Effector memory CD8-positive, alpha-beta T cell (primary cell): ENCODE measurements around the gene FAM50A.

Source experiments
- ATAC-seq: fragments of 150-1000 bp; cut with Tn5 transposase; replicated peaks from 2 replicates; pipeline ENCODE4 v1.10.0; 2021; ENCODE audit warnings: mild to moderate bottlenecking, moderate library complexity
- DNase-seq, 3 experiments: peaks; one replicate each; pipeline ENCODE4 v3.0.0; 2021
- H3K27ac Mint-ChIP-seq, 2 donors: one replicate each; pipeline ENCODE4 v1.8.0; 2022; ENCODE audit warnings: mild to moderate bottlenecking in 2 of 2, mixed read lengths in 2 of 2, moderate library complexity in 2 of 2
- H3K27me3 Mint-ChIP-seq, 2 donors: one replicate each; pipeline ENCODE4 v1.8.0; 2022; ENCODE audit warnings: mixed read lengths in 2 of 2
- H3K36me3 Mint-ChIP-seq: one replicate; pipeline ENCODE4 v1.8.0; 2022; ENCODE audit warnings: mild to moderate bottlenecking, moderate library complexity, mixed read lengths; ENCODE audit not compliant: insufficient read depth
- H3K4me1 Mint-ChIP-seq, 2 donors: one replicate each; pipeline ENCODE4 v1.8.0; 2022; ENCODE audit warnings: low read depth in 2 of 2, mixed read lengths in 2 of 2
- H3K4me3 Mint-ChIP-seq, 2 donors: one replicate each; pipeline ENCODE4 v1.8.0; 2022; ENCODE audit warnings: mild to moderate bottlenecking in 2 of 2, mixed read lengths in 2 of 2, moderate library complexity in 2 of 2
- H3K9me3 Mint-ChIP-seq, 2 donors: one replicate each; pipeline ENCODE4 v1.8.0; 2022; ENCODE audit warnings: mixed read lengths in 2 of 2

The FAM50A gene

DNA sequence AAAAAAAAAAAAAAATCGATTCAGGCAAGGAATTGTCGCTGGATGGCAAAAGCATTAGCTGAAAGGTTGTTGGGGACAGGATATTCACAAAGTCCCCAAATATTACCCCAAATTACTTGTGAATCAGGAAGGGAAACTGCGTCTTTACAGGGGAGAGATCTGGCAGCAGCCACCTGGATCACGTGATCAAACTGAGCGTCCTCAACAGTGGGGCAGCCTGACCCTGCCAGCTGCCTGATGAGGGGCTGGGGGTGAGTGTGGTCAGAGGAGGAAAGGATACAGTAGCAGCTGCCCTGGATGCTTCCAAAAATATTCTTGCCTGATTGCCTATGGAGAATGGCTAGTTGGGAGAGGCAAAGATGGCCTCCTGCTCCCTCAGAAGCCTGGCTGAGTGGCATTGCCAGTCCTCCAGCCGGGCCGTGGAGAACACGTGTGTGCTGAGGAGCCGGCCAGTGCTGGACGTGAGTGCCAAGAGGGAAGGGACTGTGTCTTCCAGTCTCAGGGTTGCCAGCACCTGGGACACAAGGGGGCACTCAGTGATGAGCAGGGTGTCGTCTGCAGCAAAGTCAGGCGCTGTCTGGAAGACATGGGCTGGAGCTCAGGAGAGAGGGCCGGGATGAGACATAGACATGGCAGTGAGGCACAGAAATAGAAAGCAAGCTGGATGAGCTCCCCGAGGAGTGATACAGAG, 38.1 kb downstream of the FAM50A start:
- peaks cover 4 to 11% of the 10 kb centered on the region in 2 donors for H3K4me1 Mint-ChIP-seq

DNA sequence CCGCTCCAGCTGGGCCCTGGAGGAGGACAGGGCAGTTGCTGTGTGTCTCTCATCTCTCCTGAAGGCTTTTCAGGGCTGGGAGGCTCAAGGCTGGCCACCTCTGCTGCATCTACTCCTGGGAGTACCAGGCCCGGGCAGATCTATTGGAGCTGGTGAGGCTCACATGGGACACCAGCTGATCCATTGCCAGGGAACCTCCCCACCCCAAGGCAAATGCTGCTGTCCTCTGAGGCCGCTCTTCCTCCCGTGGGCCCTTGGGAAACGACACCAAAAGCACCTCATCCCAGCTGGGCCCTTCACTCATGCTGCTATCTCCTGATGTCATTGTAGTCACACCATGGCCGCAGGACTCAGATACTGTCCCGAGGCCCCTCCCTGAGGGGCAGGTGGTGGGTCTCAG, 38.8 kb downstream of the FAM50A start:
- Mint-ChIP-seq H3K27me3 (no peaks in the 10 kb centered on the region), H3K36me3 (peaks cover 31% of the 10 kb centered on the region), H3K9me3 (no peaks in the 10 kb centered on the region), H3K4me3 (peak overlapping the region in 1 of 2 donors; percentile 28), H3K27ac (no peak overlapping the region), H3K4me1 (peaks cover 4 to 11% of the 10 kb centered on the region in 2 donors)
- DNase-seq: no peak
- ATAC-seq: no peak

More for the DNA sequence above, 38.1 kb downstream of the FAM50A start:
- no peak for DNase-seq
- no peaks in the 10 kb centered on the region for H3K27me3 Mint-ChIP-seq
- no peak for ATAC-seq
- no peaks in the 10 kb centered on the region for H3K9me3 Mint-ChIP-seq
- H3K27ac Mint-ChIP-seq: no peak overlapping the region
- peaks cover 26% of the 10 kb centered on the region for H3K36me3 Mint-ChIP-seq
- peak overlapping the region in 1 of 2 donors; percentile 28 for H3K4me3 Mint-ChIP-seq

DNA sequence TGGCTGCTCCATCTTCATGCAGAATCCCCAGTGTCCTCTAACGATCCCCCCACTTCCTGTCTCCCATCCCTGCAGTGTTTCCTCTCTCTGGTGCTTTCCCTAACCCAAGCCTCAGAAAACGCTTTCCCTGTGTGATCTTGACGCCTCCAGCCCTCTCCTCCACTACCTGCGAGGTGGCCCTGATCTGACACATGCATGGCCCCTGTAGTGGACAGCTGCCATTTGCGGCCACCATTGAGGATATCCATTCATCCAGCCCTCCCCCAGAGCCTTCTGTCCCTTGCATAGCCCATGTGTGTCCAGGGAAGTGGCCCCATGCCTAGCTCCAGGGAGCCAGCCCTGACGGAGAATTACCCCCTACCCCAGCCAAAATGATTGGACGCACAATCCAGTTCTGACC, 39.4 kb downstream of the FAM50A start:
- H3K36me3 Mint-ChIP-seq: peaks cover 36% of the 10 kb centered on the region
- DNase-seq: no peak
- no peaks in the 10 kb centered on the region for H3K27me3 Mint-ChIP-seq
- no peak overlapping the region for H3K4me3 Mint-ChIP-seq
- H3K27ac Mint-ChIP-seq: peak overlapping the region in 1 of 2 donors; percentile 41
- peaks cover 4 to 12% of the 10 kb centered on the region in 2 donors for H3K4me1 Mint-ChIP-seq
- no peaks in the 10 kb centered on the region for H3K9me3 Mint-ChIP-seq
- no peak for ATAC-seq

DNA sequence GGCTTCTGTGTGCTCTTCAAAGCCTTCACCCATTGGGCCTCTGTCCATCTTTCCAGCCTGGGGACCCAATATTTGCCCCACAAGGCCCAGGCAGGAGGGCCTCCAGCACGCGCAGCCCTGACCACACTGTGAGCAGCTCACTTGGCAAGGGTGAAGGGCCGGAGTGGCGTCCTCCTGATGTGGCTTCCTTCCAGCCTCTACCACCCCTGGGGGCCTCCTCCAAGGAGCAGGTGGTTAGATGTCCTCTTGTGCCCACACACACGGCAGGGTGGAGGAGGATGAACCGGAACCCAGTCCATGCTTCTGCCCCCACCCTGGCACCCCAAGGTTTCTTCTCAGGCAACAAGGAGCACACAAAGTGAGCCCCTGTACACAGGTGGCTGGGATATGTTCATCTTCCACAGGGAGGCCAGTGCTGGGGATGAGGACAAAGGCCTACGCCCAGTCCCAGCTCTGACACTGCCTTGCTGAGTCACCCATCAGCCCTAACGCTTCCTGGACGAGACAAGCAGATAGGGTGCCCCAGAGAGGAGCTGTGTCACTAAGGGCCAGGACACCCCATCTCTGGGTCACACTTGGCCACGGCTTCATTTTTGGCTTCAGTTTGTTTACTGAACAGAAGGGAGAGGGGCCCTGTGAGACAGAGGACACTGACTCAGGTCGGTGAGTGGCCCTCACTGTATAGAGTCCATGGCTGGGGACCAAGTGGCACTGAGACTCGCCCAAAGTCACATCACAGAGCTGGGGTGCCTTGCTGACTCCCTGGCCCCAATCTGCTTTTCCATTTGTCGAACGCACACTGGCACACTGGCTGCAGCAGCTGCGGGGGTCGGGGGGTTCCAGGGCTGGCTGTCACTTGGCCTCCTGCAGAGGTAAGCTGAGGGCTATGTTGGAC, 40.6 kb downstream of the FAM50A start:
- H3K4me3 Mint-ChIP-seq: peak overlapping the region in 1 of 2 donors; percentile 51
- no peak for ATAC-seq
- peaks cover 36% of the 10 kb centered on the region for H3K36me3 Mint-ChIP-seq
- no peaks in the 10 kb centered on the region for H3K27me3 Mint-ChIP-seq
- H3K4me1 Mint-ChIP-seq: peaks cover 3 to 16% of the 10 kb centered on the region in 2 donors
- H3K9me3 Mint-ChIP-seq: no peaks in the 10 kb centered on the region
- no peak for DNase-seq
- H3K27ac Mint-ChIP-seq: no peak overlapping the region

DNA sequence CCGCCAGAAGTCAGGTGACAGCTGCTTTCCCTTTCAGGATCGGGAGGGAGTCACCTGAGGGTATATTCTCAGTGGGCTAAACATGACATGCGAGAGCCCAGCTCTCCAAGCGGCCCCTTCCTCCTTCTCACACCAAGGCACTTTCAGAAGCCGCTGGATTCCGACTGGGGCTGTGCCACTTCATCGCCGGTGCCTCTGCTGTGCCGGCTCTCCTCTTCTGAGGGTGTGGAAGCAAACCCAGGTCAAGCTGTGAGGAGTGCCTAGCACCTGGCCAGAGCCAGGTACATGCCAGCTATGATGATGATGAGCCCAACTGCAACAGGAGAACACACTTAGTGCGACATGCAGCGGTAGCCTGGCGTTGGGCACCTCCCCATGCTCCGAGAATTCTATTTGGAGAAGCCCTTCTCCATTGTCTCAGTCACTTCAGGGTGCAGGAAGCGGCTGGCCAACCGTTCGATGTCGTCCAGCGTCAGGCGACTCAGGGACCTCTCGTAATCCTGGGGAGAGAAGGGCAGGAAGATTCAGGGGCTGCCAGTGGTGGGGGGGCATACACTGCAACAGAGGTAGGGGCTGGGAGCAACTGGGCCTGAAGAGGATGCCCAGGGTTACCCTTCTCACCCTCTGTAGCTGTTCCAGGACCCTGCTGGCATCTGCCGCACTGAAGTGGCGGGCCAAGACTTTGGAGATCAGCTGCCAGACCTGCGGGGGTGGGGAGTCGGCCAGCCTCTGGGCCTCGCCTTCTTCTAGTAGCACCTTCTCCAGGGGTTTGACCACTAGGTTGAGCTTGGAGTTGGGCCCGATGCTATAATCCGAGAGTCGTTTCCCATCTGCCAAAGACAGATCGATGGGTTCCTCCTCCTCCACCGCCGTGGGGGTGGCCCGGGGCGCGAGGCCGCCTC, 41.5 kb downstream of the FAM50A start:
- Mint-ChIP-seq H3K27ac (peak overlapping the region in 1 of 2 donors; percentile 23), H3K4me1 (peaks cover 7 to 19% of the 10 kb centered on the region in 2 donors), H3K9me3 (no peaks in the 10 kb centered on the region), H3K4me3 (peak overlapping the region; percentile 50 to 51), H3K27me3 (no peaks in the 10 kb centered on the region), H3K36me3 (peaks cover 37% of the 10 kb centered on the region)
- no peak for DNase-seq
- ATAC-seq: no peak

DNA sequence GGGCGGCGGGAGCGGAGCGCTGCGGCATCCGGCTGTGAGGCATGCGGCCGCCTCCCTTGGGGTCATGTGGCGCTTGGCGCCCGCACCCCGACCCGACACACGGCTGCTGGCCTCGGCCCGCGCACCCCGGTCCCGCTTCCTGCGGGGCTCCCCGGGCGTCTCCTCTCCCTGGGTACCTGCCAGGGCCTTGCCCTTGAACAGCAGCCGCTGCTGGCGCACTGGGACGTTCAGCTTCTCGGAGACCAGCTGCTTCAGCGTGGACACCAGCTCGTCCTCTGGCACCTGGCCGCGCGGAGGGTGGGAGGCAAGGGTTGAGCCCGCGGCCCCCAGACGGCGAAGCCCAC, 42.1 kb downstream of the FAM50A start:
- Mint-ChIP-seq H3K27ac (no peak overlapping the region), H3K27me3 (no peaks in the 10 kb centered on the region), H3K4me1 (peaks cover 7 to 19% of the 10 kb centered on the region in 2 donors), H3K36me3 (peaks cover 38% of the 10 kb centered on the region), H3K9me3 (no peaks in the 10 kb centered on the region), H3K4me3 (peak overlapping the region; percentile 50 to 51)
- ATAC-seq: peak; percentile 23
- DNase-seq: peak; percentile 11 to 34 (median 32)

DNA sequence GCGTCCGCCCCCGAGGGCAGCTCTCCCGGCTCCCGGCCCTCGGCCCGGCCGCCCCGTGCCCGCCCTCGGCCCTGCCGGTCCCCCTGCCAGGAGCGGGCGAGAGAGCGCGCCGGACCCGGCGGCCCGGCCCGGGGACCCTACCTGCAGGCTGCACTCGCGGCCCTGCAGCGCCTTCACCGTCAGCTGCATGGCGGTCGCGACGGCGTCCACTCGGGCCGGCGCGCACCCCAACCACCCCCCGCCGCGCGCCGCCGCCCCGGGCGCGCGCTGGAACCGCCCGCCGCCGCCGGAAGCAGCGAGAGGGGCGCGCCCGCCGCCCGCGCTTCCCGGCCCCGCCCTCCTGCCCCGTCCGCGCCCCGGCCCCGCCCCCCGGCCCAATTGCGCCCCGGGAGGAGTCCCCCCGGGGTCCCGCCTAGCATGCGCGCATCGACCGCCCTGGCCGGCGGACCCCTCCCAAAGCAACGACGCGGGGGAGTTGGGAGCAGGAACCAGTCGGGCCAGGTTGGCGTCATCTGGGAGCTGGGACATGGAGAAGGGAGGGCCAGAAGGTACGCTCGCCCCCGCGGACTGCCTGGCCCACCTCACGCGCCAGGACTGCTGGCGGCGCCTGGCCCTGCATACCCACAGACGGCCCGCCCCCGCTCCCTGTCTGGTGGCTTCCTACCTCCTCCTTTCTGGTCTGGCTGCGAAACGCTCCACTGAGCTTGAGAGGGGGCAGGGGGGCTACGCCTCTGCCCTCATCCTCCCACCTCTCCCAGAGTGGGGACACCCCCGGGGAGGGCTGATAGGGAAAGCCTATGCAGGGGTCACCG, 42.7 kb downstream of the FAM50A start, which contains the start of gene UBL4A:
TSS of gene UBL4A (minus strand) at position 220 of the 812 bp plus-strand sequence. CDS start at position 189, 31 bp downstream.
- DNase-seq: peak; percentile 27 to 41 (median 40)
- Mint-ChIP-seq H3K9me3 (no peaks in the 10 kb centered on the region), H3K4me3 (peak within 1 kb of the TSS; percentile 81 to 87), H3K36me3 (peaks cover 40% of the 10 kb centered on the region), H3K27me3 (no peaks in the 10 kb centered on the region), H3K4me1 (peaks cover 7 to 21% of the 10 kb centered on the region in 2 donors), H3K27ac (peak within 1 kb of the TSS; percentile 23 to 69)
- peak; percentile 38 for ATAC-seq

DNA sequence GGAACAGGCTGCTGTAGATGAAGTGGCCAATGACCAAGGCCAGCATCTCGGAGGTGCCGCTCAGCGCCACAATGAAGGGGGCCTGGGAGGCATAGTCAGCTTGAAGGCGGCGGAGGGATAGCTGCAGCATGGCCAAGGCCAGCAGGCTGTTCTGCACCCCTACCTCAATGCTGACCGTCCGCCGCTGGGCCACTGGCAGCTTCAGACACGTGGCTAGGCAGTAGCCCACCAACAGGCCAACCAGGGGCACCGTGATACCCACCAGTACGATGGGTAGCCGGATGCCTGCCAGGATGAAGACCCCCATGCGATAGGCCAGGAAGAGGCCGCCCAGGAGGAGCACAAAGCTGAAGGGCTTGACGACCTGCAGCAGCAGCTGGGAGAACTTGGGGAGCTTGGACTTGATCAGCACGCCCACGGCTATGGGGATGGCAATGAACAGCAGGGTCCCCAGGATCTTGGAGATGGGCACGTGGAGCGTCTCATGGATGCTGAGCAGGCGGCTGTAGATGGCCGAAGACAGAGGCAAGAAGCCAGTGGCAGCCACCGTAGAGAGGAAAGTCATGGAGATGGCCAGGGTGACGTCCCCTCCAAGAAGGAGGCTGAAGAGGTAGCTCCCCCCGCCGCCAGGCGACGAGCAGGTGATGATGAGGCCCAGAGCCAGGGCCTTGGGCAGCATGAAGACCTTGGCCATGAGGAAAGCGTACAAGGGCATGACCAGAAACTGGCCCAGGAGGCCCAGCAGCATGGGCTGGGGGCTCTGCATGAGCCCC, 43.8 kb downstream of the FAM50A start:
- H3K27ac Mint-ChIP-seq: peak overlapping the region; percentile 62 to 69
- H3K4me1 Mint-ChIP-seq: peaks cover 7 to 21% of the 10 kb centered on the region in 2 donors
- no peaks in the 10 kb centered on the region for H3K27me3 Mint-ChIP-seq
- H3K36me3 Mint-ChIP-seq: peaks cover 40% of the 10 kb centered on the region
- peak overlapping the region; percentile 81 to 87 for H3K4me3 Mint-ChIP-seq
- ATAC-seq (no peak), DNase-seq (no peak)
- H3K9me3 Mint-ChIP-seq: no peaks in the 10 kb centered on the region

DNA sequence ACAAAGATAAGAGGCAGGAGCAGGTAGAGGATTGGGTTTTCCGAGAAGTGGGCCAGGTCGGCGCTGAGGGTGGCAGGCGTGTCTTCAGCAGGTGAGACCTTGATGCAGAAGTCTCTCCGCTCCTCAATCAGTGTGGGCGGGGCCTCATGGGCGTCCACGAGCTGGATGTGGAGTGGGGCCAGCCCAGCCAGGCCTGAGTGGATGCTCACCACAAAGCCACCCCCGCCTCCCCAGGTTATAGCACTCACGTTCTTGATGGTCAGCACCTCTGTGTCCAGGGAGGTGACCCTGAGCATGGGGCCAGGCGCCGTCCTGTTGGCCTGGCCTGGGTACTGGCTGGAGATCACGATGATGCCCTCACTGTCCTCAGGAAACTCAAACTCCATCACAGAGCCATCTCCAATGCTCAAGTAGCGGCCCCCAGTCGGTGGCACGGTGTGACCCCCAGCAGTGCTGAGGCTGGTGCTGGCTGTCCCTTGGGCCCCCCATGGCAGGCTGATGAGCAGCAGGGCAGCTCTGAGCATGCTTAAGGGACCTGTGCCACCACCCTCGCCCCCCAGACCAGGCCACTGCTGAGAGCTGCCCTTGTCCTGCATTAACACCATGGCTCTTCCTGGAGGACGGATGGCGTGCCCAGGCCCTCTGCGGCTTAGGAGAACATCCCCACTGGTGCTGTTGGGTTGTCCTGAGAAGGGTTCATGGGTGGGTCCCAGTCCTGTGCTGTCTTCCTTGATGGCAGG, 44.6 kb downstream of the FAM50A start:
- H3K4me1 Mint-ChIP-seq: peaks cover 7 to 18% of the 10 kb centered on the region in 2 donors
- H3K4me3 Mint-ChIP-seq: peak overlapping the region; percentile 35 to 86
- peaks cover 40% of the 10 kb centered on the region for H3K36me3 Mint-ChIP-seq
- no peaks in the 10 kb centered on the region for H3K9me3 Mint-ChIP-seq
- H3K27ac Mint-ChIP-seq: peak overlapping the region in 1 of 2 donors; percentile 62
- no peaks in the 10 kb centered on the region for H3K27me3 Mint-ChIP-seq
- no peak for DNase-seq
- ATAC-seq: no peak

DNA sequence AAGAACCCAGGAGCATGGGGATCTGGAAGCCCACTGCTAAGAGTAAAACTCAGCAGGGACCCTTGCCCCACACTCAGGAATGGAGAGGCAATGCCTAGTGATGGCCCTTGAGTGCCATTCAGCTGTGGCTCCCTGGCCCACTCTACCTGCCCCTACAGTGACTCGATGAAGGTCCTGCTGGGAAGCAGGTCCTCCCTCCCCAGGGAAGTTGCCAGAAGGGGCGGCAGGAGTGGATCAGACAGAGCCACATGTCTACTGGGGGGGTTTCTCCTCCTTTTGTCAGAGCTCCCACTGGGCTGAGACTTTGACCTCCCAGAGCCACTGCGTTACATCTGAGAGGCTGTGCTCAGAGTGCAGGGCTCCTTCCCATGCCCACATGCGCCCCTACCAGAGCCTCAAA, 45.2 kb downstream of the FAM50A start:
- Mint-ChIP-seq H3K27ac (peak overlapping the region in 1 of 2 donors; percentile 88), H3K4me1 (peaks cover 7 to 17% of the 10 kb centered on the region in 2 donors)

DNA sequence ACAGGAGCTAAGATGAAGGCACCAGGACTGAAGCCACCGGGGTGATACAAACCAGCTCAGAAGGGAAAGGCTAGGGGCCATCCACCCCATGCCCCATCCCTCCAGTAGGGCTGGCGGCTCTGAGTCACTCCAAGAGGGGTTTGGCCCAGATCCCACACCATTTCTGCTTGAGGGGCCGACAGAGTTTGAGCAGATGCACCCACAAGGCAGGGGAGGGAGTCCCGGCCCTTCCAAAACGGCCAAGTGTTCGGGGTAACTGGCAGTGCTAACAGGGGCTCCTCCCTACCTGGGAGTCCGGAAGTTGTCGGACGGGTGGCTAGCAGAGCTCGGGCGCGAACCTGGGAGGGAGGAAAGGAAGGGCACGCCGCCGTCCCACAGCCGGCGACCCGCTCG, 46.1 kb downstream of the FAM50A start:
- ATAC-seq (peak; percentile 11), DNase-seq (peak in 2 of 3 experiments; percentile 17)
- Mint-ChIP-seq H3K36me3 (peaks cover 31% of the 10 kb centered on the region), H3K27me3 (no peaks in the 10 kb centered on the region), H3K4me1 (peaks cover 7 to 17% of the 10 kb centered on the region in 2 donors), H3K4me3 (peak overlapping the region; percentile 82 to 86), H3K9me3 (no peaks in the 10 kb centered on the region), H3K27ac (peak overlapping the region; percentile 72 to 88)

More for the DNA sequence above, 45.2 kb downstream of the FAM50A start:
- DNase-seq (no peak), ATAC-seq (no peak)
- no peaks in the 10 kb centered on the region for H3K9me3 Mint-ChIP-seq
- peak overlapping the region; percentile 82 to 86 for H3K4me3 Mint-ChIP-seq
- H3K36me3 Mint-ChIP-seq: peaks cover 37% of the 10 kb centered on the region
- H3K27me3 Mint-ChIP-seq: no peaks in the 10 kb centered on the region
